NCI-H2171 (cell line): ENCODE data around the gene PARP3.
"Not testable (repeated sequence)": the region's sequence is repeated elsewhere in the genome, so short reads cannot be mapped to it uniquely, and the experiment has no call there.

Experiments used
- DNase-seq: peaks from one replicate; lab custom pipeline; 2025; lab: John Stamatoyannopoulos, UW

The PARP3 gene

DNA sequence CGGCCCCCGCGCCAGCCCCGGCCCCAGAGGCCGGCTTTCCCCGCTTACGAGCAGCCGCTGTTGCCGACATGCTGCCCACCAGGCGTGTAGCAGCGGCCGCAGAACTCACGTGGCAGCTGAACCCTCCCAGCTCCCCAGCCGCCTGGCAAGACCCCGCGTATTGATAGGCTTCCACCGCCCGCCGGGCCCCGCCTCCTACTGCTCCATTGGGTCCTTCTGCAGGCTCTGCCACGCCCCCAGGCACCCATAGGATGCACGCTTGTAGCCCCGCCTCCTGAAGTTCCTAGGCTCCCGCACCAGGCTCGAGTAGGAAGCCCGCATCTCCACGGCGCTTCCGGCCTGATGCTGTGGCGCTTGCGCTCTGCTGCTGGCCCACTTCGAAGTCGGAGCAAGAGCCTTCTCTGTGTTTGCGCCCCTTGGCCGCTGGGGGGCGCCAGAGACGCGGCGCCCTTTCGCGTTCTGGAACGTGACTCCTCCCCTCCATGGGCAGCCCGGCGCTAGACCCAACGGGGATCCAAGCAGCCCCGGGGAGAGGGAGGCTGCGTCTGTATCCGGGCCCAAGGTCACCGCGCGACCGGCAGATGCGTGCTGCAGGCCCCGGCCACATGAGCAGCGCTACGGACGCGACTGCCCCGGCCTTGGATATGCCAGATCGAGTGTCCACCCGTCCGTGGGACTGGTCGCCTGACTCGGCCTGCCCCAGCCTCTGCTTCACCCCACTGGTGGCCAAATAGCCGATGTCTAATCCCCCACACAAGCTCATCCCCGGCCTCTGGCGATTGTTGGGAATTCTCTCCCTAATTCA, at the start of gene PARP3, which contains the start of gene RRP9:
Gene PARP3 (plus strand): TSS at position 566 of the 805 bp plus-strand sequence. CDS start 993 bp downstream, outside the sequence.
Gene RRP9 (minus strand): TSS at position 107 of the 805 bp plus-strand sequence. CDS start 37 bp downstream, at position 70.
- peak; percentile 95 for DNase-seq

DNA sequence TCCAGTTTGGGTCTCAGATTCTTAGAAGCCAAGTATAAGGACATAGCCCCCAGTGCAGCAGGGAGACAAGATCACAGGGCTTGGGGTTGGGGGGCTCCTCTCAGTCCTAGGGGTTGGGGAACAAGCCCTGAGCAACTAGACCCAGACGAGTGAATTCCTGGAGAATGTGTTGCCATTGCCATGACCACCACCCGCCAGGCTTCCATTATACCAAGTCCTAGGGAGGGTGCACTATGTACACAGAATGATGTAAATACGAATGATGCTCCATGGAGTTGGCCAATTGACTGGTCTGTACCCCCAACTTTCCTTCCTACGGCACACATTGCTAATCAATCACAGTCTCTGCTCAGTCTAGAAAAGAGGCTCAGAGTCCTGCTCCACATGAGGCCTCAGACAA, 47.8 kb upstream of the PARP3 start:
- DNase-seq, result no peak

DNA sequence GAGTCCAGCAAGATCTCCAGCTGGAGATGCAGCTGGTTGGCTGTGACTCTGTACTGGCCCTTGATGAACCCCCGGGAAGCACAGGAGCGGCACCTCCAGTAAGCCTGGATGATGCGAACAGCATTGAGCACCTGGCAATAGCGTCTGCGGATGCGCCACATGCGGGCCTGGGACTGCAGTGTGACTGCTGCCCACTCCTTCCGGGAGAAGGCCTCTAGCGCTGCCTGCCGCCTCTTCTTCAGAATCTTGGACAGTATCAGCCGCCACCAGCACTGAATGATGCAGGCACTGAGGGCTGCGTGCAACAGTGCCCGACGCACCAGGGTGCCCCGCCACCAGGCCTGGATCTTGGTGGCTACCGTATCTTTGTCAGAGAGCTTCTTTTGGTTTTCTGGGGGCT, 47.2 kb upstream of the PARP3 start:
- DNase-seq, result no peak

DNA sequence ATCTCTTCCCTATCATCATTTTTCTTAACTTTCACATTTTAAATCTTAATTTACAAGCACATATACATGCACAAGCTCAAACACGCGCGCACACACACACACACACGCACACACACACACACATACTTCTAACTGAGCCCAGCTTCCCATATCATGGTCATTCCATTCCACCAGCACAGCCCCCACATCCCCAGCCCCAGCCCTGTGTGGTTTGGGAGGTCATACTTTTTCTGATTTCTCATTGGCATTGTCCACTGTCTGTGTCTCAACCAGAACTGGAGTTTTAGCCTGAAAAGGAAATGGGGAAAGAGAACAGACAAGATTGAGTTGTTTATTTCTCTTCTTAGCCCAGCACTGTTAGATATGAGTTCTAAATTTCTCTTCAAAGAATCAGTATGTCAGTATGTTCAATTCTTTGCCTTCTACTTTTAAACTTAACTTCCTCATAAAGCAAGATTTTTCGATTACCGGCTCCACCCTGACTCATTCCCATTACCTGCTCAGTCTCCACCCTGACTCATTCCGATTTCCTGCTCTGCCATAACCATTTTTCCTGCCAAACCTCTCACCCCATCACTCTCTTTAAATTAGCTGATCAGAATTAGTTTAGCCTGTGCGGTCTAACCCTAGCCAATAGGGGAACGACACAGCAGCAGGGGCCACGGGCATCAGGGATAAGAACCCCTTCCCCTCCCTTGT, 45.4 kb upstream of the PARP3 start:
- DNase-seq, result no peak

DNA sequence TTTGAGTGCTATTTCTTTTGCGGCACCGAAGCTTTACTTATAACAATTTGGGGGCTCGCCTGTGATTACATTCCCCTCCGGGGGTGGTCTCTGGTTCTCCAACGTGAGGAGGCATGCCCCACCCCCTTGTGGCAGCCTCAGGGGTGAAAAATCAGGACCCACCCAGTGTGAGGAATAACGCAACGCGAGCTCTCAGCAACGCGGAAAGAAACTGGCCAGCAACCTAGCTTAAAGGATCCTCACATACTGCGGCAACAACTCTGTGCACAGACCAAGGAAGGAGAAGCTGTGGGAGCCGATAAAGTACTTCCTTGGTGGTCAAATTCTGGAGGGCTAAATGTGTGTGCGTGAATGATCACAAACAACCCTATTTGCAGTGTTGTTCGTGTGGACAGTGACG, 44.8 kb upstream of the PARP3 start:
- no peak for DNase-seq

DNA sequence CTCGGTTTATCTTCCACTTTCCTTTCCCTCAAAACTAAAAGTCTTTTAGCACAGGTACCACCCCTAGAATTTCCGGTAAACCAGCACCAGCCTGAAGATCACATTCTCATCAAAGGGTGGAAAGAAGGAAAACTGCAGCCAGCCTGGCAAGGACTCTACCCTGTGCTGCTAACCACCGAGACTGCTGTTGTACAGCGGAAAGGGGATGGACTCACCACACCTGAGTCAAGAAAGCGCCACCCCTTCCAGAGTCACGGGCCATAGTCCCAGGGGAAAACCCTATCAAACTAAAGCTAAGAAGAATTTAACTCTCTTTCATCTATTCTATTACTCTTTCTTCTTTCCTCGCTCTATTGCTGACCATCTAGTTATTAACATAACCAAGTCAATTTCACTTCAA, 42.1 kb upstream of the PARP3 start:
- not testable (repeated sequence) for DNase-seq

DNA sequence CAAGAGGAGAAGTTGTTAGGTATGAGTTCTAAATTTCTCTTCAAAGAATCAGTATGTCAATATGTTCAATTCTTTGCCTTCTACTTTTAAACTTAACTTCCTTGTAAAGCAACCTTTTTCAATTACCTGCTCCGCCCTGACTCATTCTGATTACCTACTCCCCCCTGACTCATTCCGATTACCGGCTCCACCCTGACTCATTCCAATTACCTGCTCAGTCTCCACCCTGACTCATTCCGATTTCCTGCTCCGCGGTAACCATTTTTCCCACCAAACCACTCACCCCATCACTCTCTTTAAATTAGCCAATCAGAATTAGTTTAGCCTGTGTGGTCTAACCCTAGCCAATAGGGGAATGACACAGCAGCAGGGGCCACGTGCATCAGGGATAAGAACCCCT, 39.8 kb upstream of the PARP3 start:
- DNase-seq, result not testable (repeated sequence)

DNA sequence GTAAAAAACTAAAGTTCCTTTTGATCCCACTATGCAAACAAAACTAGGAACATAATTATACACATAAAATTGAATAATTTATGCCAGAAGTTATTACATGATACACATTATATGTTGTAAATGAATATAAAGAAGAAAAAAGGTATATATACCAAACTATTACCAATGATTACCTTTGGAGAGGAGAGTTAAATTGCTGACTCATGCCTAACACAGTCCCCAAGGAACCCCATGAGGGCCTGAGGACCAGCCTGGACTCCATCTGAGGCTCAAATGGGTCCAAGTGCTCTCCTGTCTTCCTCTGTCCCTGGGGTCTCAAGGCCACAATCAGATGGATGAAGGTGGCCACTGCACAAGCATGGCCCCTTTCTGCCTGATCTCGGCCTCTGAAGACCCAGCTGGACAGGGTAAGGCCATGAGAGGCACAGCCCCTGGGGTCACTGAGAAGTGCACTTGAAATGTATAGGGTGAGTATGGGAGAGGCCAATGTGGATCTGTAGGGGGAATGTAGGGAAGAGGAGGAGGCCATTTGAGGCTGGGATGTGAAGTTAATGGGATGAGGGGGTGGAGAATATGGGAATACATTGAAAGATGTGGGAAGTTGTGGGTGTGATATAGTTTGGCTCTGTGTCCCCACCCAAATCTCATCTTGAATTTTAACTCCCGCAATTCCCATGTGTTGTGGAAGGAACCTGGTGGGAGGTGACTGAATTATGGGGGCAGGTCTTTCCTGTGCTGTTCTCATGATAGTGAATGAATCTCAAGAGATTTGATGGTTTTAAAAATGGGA, 37.9 kb upstream of the PARP3 start:
- DNase-seq, result no peak

DNA sequence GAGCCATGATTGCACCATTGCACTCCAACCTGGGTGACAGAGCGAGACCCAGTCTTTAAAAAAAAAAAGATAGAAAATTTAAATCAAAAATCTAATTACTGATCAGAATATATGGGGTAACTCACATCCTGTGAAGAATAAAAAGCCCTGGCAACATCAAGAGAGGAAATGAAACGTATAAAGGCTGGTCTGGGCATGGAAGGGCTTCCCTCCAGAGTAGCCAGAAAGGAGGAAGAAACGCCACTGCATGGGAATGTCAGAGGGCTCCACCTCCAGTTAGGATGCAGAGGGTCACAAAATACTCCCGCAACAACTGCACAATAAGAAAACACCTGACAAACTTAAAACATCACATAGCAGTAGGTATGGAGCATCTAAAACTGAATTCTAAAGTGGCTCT, 34.1 kb upstream of the PARP3 start:
- no peak for DNase-seq

DNA sequence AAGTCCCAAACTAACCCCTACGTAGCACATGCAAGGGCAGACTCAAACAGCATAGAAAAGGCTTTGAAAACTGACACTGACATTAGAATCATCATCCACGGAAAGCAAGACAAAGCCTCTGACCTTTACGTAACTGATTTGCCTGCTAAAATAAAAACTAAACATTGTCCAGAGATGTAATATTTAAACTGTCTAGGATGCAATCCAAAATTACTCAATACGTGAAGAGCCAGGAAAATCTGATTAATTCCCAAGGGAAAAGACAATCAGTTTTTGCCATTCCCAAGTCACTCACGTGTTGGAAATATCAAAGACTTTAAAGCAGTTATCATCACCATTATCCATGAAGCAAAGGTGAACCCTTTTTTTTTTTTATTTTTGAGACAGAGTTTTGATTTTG, 25.7 kb upstream of the PARP3 start:
- DNase-seq, result no peak

DNA sequence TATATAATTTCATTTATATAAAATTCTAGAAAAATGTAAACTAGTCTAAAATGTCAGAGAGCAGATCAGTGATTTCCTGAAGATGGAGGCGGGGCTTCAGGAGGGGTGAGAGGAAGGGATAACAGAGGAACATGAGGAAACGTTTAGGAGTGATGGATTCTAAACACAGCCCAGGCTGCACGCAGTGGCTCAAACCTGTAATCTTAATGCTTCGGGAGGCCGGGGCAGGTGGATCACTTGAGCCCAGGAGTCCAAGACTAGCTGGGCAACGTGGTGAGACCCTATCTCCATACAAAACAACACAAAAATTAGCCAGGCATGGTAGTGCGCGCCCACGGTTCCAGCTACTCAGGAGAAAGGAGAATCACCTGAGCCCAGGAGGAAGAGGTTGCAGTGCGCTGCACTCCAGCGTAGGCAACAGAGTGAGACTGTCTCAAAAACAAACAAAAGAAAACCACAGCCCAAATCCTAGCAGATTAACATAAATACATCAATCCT, 21.0 kb upstream of the PARP3 start:
- no peak for DNase-seq

DNA sequence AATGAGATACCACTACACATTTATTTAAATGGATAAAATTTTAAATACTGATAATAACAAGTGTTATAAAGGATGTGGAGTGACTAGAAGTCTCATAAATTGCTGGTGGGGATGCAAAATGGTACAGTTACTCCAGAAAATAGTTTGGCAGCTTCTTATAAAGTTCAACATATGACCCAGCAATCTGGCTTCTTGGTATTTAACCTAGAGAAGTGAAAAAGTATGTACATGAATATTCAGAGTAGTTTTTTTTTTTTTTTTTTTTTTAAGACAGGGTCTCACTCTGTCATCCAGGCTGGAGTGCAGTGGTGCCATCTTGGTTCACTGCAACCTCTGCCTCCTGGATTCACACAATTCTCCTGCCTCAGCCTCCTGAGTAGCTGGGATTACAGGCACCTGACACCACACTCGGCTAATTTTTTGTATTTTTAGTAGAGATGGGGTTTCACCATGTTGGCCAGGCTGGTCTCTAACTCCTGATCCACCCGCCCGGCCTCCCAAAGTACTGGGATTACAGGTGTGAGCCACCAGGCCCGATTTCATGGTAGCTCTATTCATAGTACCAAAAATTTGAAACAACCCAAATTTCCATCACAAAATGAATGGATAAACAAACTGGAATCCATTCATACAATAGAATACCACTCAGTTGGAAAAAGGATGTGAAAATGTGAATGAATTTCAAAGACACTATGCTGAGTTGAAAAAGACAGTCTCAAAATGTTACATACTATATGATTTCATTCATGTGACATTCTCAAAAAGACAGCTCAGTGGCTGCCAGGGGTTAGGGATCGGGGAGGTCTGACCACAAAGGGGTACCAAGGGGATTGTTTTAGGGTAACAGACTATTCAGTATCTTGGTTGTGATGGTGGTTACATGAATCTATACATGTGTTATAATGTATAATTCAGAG, 14.8 kb upstream of the PARP3 start:
- DNase-seq, result no peak

DNA sequence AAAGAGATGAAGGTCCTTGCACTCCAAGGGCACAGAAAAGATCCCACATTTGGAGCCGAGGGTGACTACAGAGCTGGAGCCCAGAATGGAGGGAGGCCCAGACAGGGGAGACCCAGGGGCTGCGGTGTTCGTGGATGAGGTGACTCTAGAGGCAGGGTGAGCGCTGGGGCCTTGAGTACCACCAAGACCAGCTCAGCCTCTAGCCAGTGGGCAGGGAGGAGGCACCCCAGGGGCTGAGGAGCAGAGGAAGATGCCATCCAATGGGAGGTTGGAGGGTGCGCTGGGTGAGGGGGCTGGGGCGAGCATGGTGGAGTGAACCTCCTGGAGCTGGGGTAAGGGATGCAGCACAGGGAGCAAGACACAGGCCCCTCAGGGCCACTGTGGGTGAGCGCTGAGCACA, 13.7 kb upstream of the PARP3 start:
- DNase-seq, result no peak

DNA sequence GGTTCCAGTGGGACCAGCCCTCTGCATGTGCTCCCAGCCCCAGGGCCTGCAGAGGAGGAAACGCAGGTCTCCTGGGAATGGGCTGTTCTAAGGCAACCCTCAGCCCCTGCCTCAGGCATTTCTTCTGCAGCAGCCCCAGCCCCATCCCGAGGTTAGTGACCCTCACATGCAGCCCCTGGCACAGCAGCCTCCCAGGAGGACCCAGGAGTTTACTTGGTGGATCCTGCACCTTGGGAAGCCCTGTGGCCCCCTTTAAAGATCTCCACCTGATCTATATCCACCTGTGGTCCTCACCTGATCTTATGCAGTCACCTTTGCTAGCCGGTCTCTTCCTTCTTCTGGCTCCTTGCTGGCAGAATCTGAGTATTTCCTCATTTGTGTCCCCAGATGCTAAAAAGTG, 13.2 kb upstream of the PARP3 start:
- DNase-seq, result not testable (repeated sequence)

DNA sequence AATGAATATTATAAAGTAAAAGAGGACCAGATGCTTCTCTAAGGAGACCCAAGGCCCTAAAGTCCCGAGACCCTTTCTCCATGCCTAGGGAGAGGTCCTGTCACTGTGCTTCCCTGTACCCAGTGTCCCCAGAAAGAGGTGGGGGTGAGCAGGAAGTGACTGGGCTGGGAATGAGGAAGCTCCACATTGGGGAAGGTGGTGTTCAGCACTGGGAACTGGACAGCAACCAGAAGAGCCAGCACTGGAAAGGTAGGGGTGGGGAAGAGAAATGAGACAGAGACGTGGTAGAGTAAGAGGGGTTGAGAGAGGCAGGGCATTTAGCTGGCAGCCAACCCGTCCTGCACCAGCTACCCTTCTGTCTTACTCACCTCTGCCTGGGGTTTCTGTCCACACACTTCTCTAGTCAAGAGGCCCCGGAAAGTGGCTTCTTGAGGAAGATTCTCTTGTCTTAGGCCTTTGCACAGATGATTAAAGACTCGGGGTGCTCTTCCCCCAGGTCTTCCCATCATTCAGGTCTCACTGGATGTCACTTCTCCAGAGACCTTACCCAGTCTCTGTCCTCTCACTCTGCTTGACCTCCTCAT, 12.7 kb upstream of the PARP3 start:
- DNase-seq, result no peak

DNA sequence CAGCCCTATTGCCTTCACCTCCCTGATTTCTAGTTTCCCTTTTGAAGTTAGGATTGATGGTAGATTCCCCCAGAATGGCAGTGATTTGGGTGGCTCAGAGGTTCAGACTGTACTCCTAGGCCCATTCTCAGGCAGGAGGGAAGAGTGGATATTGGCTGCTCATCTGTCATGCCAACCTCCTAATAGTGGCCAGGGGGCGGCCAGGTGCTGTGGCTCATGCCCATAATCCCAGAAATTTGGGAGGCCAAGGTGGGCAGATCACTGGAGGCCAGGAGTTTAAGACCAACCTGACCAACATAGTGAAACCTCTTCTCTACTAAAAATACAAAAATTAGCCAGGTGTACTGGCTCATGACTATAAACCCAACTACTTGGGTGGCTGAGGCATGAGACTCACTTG, 11.7 kb upstream of the PARP3 start:
- DNase-seq, result no peak

DNA sequence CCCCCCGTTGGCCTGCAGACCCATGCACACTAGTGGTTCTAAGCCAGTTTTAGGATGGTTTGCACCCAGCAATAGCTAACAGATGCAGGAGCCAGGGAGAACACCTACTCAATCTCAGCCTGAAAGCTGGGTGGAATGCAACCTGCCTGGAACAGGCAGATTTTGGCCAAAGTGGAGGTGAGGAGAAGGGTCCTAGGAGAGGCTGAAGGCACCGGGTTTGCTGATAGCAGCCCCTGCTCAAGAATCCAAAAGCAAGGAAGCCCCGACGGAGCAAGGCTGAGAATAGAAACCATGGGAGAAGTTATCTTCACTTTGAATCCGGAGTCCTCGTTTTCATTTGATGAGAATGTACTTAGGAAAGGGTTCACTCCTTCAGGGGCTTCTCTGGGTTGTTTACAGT, 10.4 kb upstream of the PARP3 start:
- no peak for DNase-seq

DNA sequence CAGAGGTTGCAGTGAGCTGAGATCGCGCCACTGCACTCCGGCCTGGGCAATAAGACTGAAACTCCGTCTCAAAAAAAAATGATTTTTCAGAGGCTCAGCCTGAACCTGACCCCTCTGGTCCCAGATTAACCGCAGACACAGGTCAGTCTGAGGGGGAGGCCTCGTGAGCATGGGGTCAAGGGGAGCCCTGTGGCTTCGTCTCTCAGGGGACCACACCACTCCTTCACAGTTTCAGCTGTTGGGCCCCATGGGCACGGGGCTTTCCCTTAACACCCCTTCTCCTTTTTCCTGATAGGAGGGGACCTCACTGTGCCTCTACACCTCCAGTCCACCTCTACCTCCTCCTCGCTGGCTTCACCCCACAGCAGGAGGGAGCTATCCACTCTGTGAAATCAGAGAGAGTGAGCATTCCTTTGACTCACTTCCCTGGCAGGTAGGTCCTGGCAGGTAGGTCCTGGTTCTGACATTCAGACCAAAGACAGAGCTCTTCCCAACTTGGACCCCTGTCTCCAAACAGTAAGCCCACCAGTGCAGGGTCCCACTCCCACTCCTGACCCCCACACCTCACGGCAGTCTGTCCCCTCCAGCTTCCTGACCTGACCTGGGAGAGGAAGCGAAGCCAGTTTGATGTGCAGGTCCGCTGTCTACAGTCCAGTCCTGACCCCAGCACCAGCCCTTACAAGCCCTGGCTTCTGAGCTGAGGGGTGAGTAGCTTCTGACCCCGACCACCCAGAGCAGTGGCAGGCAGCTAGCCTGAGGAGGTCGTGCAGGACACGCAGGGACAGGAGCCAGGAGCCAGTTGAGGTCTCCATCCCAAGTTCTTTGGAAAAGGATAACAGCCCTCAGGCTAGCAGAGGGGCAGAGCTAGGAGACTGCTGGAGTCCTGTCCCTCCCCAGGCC, 9.4 kb upstream of the PARP3 start:
- DNase-seq, result no peak

DNA sequence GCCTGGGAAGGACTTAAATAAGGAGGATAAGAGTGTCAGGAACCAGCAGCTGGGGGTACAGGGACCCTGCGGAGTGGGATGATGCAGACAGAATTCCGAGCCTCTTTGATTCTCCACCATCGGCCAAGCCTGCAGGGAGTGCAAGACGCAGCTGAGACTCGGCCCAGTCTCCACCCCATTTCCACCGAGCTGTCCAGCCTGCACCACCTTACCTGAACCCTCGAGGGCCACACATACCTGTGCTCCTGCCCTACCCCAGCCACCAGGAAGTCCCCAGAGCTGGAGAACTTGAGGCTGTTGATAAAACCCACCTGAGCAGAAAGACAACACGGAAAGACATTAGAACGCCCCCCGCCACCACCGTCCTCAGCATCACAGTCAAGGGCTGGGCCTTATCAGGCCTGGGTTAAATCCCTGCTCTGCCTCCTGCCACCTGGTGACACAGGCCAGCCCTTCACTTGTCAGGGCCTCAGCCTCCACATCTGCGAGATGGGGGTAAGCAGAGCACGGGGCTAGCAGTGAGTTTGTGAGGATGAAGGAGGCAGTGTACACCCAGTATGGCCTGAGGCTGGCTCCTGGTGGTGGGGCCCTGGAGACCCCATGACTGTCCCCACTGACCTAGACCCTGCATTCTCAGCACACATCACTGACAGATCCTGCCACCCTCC, 8.6 kb upstream of the PARP3 start:
- DNase-seq, result no peak
